Pancreas (tissue), 10 donors: Measurements from ENCODE around the gene CRISPLD2. TPM values are rescaled to one million over a fixed set of nuclear protein-coding genes. Genes with fewer than 3 reads are reported as not detected.

Experiments used
- ATAC-seq, 4 donors: fragments of 200-7000 bp; cut with Tn5 transposase; one replicate each; pipeline versions ENCODE4 v1.8.0 to v1.9.1; 2020; ENCODE audit warnings: mild to moderate bottlenecking in 4 of 4, moderate library complexity in 4 of 4
- DNase-seq, 6 donors: peaks; one replicate each; pipeline ENCODE4 v3.0.0-alpha.2; 2020
- FAIRE-seq: peaks from 2 replicates; lab custom pipeline; 2012; peaks lifted over from hg19 to GRCh38; lab: Jason Lieb, UNC
- H3K27ac ChIP-seq, 4 donors: fragments of 200-600 bp; sonication (generic); 1 replicate in 3 of 4; 2 replicates in 1 of 4; pipeline versions ENCODE4 v1.5.0 to v1.8.0; 2020
- H3K27me3 ChIP-seq, 4 donors: fragments of 200-600 bp; one replicate each; pipeline ENCODE4 v1.8.0; 2021
- H3K36me3 ChIP-seq, 3 donors: fragments of 200-600 bp; sonication (generic) in 1 of 3; one replicate each; pipeline versions ENCODE4 v1.5.0 to v1.8.0; 2020 to 2021
- H3K4me1 ChIP-seq, 3 donors: fragments of 200-600 bp; one replicate each; pipeline ENCODE4 v1.8.0; 2021
- H3K4me3 ChIP-seq, 4 donors: fragments of 200-600 bp; sonication (generic) in 2 of 4; one replicate each; pipeline versions ENCODE4 v1.5.0 to v1.8.0; 2020 to 2021
- H3K9me3 ChIP-seq, 4 donors: fragments of 200-600 bp; one replicate each; pipeline ENCODE4 v1.8.0; 2021
- WGBS, 2 donors: extraction: QIAGEN DNeasy Blood & Tissue Kit; methylation state at CpG; one replicate each; pipeline ENCODE4 v1.1.7; 2013; 5-methylcytosine and 5-hydroxymethylcytosine counted together
- intact Hi-C, 3 donors: fragments of 100-400 bp; cut with DNase I; formaldehyde crosslinking; loops; one replicate each; pipeline versions ENCODE4 v1.11.1 to v1.14.2; 2022
- polyA plus RNA-seq, 2 donors: library from polyadenylated mRNA; stranded (reverse); fragments of 200-250 nt; gene quantifications; one replicate each; pipeline ENCODE4 v1.2.3, GENCODE V29; 2013
- total RNA-seq, 6 donors: library from RNA; stranded (reverse); fragmentation: NEBNext Ultra II Directional in 4 of 6; extraction: Animal tissue kit (Norgen Biotek cat#: 25700) in 4 of 6; gene quantifications; one replicate each; pipeline versions ENCODE4 v1.2.1 to v1.2.4, GENCODE V29; 2021 to 2023
- TF ChIP-seq, protein P1 (sequence below), 4 donors: fragments of 200-600 bp; sonication (generic) in 3 of 4; IDR thresholded peaks; one replicate each; pipeline versions ENCODE4 v1.5.0 to v1.8.0; 2021; ENCODE audit warnings: antibody characterized with exemption in 4 of 4
- donor health status: healthy with polysubstance abuse.
- donor health status: DM: no; HTN: no; CAD: no; lungs with moderate emphysema.
- donor health status: DM: no; HTN: no; CAD: no.
- donor health status: control.
- donor health status: control.
- donor health status: Bipolar disorder and iron deficiency.
- donor health status: DM: yes; HTN: yes; CAD: no.
- donor health status: DM: no; HTN: no; CAD: no.
- donor health status: DM: no; HTN: no; CAD: no.
- donor health status: DM: yes; HTN: yes; CAD: no.

CRISPLD2 gene
- total and polyA plus RNA-seq, 8 donors = 4.1 to 40.2 (median 14.1) TPM

GRCh38 chr16:84929421-84930297 lies 109.9 kb downstream of the CRISPLD2 start:
- peaks cover 13 to 16% (median 14%) of the 10 kb centered on the region in 3 donors for H3K4me1 ChIP-seq
- no peaks in the 10 kb centered on the region for H3K36me3 ChIP-seq
- no peak overlapping the region for H3K4me3 ChIP-seq
- no peak for ATAC-seq
- no peaks in the 10 kb centered on the region for H3K27me3 ChIP-seq
- FAIRE-seq = no peak
- TF ChIP-seq, protein P1, sequence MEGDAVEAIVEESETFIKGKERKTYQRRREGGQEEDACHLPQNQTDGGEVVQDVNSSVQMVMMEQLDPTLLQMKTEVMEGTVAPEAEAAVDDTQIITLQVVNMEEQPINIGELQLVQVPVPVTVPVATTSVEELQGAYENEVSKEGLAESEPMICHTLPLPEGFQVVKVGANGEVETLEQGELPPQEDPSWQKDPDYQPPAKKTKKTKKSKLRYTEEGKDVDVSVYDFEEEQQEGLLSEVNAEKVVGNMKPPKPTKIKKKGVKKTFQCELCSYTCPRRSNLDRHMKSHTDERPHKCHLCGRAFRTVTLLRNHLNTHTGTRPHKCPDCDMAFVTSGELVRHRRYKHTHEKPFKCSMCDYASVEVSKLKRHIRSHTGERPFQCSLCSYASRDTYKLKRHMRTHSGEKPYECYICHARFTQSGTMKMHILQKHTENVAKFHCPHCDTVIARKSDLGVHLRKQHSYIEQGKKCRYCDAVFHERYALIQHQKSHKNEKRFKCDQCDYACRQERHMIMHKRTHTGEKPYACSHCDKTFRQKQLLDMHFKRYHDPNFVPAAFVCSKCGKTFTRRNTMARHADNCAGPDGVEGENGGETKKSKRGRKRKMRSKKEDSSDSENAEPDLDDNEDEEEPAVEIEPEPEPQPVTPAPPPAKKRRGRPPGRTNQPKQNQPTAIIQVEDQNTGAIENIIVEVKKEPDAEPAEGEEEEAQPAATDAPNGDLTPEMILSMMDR (IDR thresholded peaks at IDR 0.05) = no peak
- intact Hi-C loops = loop anchor here in 2 of 3 donors (5.0 kb wide), 2 partner anchors 33 to 38 kb away; no protein-coding TSS in a partner anchor
- WGBS, 2 donors = 83 to 89% methylated on average over 36 of the region's 36 CpGs
- H3K27ac ChIP-seq = no peak overlapping the region
- H3K9me3 ChIP-seq = no peaks in the 10 kb centered on the region
- no peak for DNase-seq

GRCh38 chr16:84930298-84931106 lies 110.7 kb downstream of the CRISPLD2 start:
- no peak overlapping the region for H3K4me3 ChIP-seq
- FAIRE-seq (no peak), ATAC-seq (no peak), DNase-seq (no peak)
- no peaks in the 10 kb centered on the region for H3K27me3 ChIP-seq
- no peak overlapping the region for H3K27ac ChIP-seq
- WGBS, 2 donors = 77 to 91% methylated on average over 8 of the region's 8 CpGs
- TF ChIP-seq, protein P1 (IDR thresholded peaks at IDR 0.05) = no peak
- no peaks in the 10 kb centered on the region for H3K9me3 ChIP-seq
- intact Hi-C loops = no loop called here
- H3K36me3 ChIP-seq = no peaks in the 10 kb centered on the region
- peaks cover 13 to 17% (median 14%) of the 10 kb centered on the region in 3 donors for H3K4me1 ChIP-seq

- TF ChIP-seq, protein P1 (IDR thresholded peaks at IDR 0.05) = no peak
- no peak for ATAC-seq
- Histone ChIP-seq H3K27ac (no peak overlapping the region), H3K4me1 (peaks cover 13 to 17% (median 14%) of the 10 kb centered on the region in 3 donors), H3K36me3 (no peaks in the 10 kb centered on the region), H3K27me3 (no peaks in the 10 kb centered on the region), H3K9me3 (no peaks in the 10 kb centered on the region), H3K4me3 (no peak overlapping the region)
- DNase-seq = no peak
- intact Hi-C loops = no loop called here
- no peak for FAIRE-seq
- WGBS, 2 donors = 91 to 93% methylated on average over 4 of the region's 4 CpGs
These were observed 111.3 kb downstream of the CRISPLD2 start for GRCh38 chr16:84931107-84931494.

DNA sequence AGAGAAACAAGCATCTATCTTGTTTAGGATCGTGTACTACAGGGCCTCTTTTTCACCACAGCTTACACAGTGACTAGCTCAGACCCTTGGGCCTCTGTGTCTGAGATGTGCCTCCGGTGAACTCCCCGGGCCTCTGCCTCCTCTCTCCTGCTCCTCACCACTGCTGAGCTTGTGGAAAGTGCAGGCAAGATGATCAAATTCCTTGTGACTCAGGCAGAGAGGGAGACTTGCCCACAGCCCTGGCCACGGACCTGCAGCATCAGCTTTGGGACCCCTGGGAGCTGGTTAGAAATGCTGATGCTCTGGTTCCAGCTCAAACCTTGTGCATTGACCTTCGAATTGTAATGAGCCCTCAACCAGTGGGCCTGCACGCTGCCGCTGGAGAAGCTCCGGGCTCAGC lies 111.7 kb downstream of the CRISPLD2 start:
- ATAC-seq (no peak), DNase-seq (no peak), FAIRE-seq (no peak)
- H3K4me3 ChIP-seq = no peak overlapping the region
- H3K4me1 ChIP-seq = peaks cover 13 to 17% (median 14%) of the 10 kb centered on the region in 3 donors
- no peak overlapping the region for H3K27ac ChIP-seq
- no peaks in the 10 kb centered on the region for H3K36me3 ChIP-seq
- H3K9me3 ChIP-seq = no peaks in the 10 kb centered on the region
- TF ChIP-seq, protein P1 (IDR thresholded peaks at IDR 0.05) = no peak
- intact Hi-C loops = no loop called here
- 93 to 98% methylated on average over 8 of the region's 8 CpGs for WGBS, 2 donors
- no peaks in the 10 kb centered on the region for H3K27me3 ChIP-seq
